IMR-90 (cell line): Measurements from ENCODE around the gene MCM3AP. TPM values are rescaled to one million over a fixed set of nuclear protein-coding genes. Genes with fewer than 3 reads are reported as not detected.

Experiments
- ATAC-seq: fragments of 200-7000 bp; cut with Tn5 transposase; 2 replicates; pipeline ENCODE4 v1.9.1; 2020; ENCODE audit warnings: low read depth, mild to moderate bottlenecking, moderate library complexity
- BruUV-seq: library from RNA; stranded (reverse); fragments of 400-500 nt; replicated peaks from 2 replicates; lab custom pipeline; 2021; lab: Mats Ljungman, UMichigan
- CTCF ChIA-PET: fragments of 300-600 bp; formaldehyde crosslinking; extraction: SDS; loops from one replicate; lab custom pipeline; 2021; ENCODE audit warnings: antibody characterized with exemption; lab: Yijun Ruan, JAX
- POLR2A ChIA-PET: fragments of 300-600 bp; sonication (Branson Sonifier 250); formaldehyde crosslinking; loops from one replicate; lab custom pipeline; 2022; ENCODE audit warnings: antibody characterized with exemption; ENCODE audit not compliant: unreplicated experiment; lab: Charles Lee
- DNase-seq: peaks from one replicate; pipeline ENCODE4 v3.0.0; 2013
- H2AFZ ChIP-seq: replicated peaks from 2 replicates; pipeline ENCODE3; 2013; ENCODE audit warnings: low read length, mild to moderate bottlenecking; ENCODE audit not compliant: poor library complexity
- H2AK5ac ChIP-seq: 2 replicates; pipeline ENCODE4 v1.6.1; 2013; ENCODE audit warnings: low read depth, low read length, inconsistent platforms
- H2AK9ac ChIP-seq: replicated peaks from 2 replicates; pipeline ENCODE3; 2013; ENCODE audit warnings: mild to moderate bottlenecking, low read depth, low read length, moderate library complexity; ENCODE audit not compliant: poor library complexity
- H2BK120ac ChIP-seq: 2 replicates; pipeline ENCODE4 v1.6.1; 2013; ENCODE audit warnings: low read depth, low read length, inconsistent platforms
- H2BK15ac ChIP-seq: 3 replicates; pipeline ENCODE4 v1.6.1; 2013; ENCODE audit warnings: low read depth, low read length, inconsistent platforms
- H2BK20ac ChIP-seq: 2 replicates; pipeline ENCODE4 v1.6.1; 2013; ENCODE audit warnings: low read depth, mild to moderate bottlenecking, inconsistent platforms, low read length, moderate library complexity
- H2BK5ac ChIP-seq: 2 replicates; pipeline ENCODE4 v1.6.1; 2013; ENCODE audit warnings: mild to moderate bottlenecking, low read depth, low read length, inconsistent platforms; ENCODE audit not compliant: poor library complexity, severe bottlenecking
- H3K14ac ChIP-seq: replicated peaks from 2 replicates; pipeline ENCODE4 v1.6.1; 2013; ENCODE audit warnings: low read depth, low read length, inconsistent platforms
- H3K18ac ChIP-seq: 2 replicates; pipeline ENCODE4 v1.6.1; 2013; ENCODE audit warnings: low read depth, low read length, control low read depth
- H3K23ac ChIP-seq: 2 replicates; pipeline ENCODE4 v1.6.1; 2013; ENCODE audit warnings: low read depth, low read length, inconsistent platforms
- H3K27ac ChIP-seq: 2 replicates; pipeline ENCODE4 v1.5.1; 2013; ENCODE audit warnings: mild to moderate bottlenecking, control low read depth, low read length; ENCODE audit not compliant: insufficient read depth
- H3K27me3 ChIP-seq: 2 replicates; pipeline ENCODE4 v1.6.1; 2013; ENCODE audit warnings: low read length; ENCODE audit not compliant: control insufficient read depth, insufficient read depth
- H3K36me3 ChIP-seq: 2 replicates; pipeline ENCODE4 v1.6.1; 2013; ENCODE audit warnings: low read length, mixed read lengths; ENCODE audit not compliant: control insufficient read depth, insufficient read depth
- H3K4ac ChIP-seq: 2 replicates; pipeline ENCODE4 v1.6.1; 2013; ENCODE audit warnings: low read depth, low read length, inconsistent platforms
- H3K4me1 ChIP-seq: 2 replicates; pipeline ENCODE4 v1.6.1; 2013; ENCODE audit warnings: low read length, mixed read lengths; ENCODE audit not compliant: control insufficient read depth, insufficient read depth
- H3K4me2 ChIP-seq: 2 replicates; pipeline ENCODE4 v1.6.1; 2013; ENCODE audit warnings: low read depth, mild to moderate bottlenecking, control low read depth, low read length, moderate library complexity
- H3K4me3 ChIP-seq: 2 replicates; pipeline ENCODE4 v1.5.1; 2013; ENCODE audit warnings: low read depth, mild to moderate bottlenecking, control low read depth, low read length, moderate library complexity; ENCODE audit not compliant: insufficient read depth
- H3K56ac ChIP-seq: 2 replicates; pipeline ENCODE4 v1.6.1; 2013; ENCODE audit warnings: low read length, inconsistent platforms; ENCODE audit not compliant: insufficient read depth; ENCODE audit errors: extremely low read depth
- H3K79me1 ChIP-seq, 2 experiments: 2 replicates each; pipeline ENCODE4 v1.6.1; 2013; ENCODE audit warnings: low read length in 2 of 2, inconsistent platforms in 1 of 2, low read depth in 1 of 2
- H3K9ac ChIP-seq: 2 replicates; pipeline ENCODE4 v1.6.1; 2013; ENCODE audit warnings: low read depth, low read length, control low read depth
- H3K9me1 ChIP-seq: 2 replicates; pipeline ENCODE4 v1.6.1; 2013; ENCODE audit warnings: low read length, inconsistent platforms; ENCODE audit not compliant: insufficient read depth
- H3K9me3 ChIP-seq: 2 replicates; pipeline ENCODE4 v1.6.1; 2013; ENCODE audit warnings: low read length; ENCODE audit not compliant: control insufficient read depth, insufficient read depth
- H4K20me1 ChIP-seq: 2 replicates; pipeline ENCODE4 v1.6.1; 2013; ENCODE audit warnings: low read length, inconsistent platforms; ENCODE audit not compliant: insufficient read depth
- H4K5ac ChIP-seq: 2 replicates; pipeline ENCODE4 v1.6.1; 2013; ENCODE audit warnings: mild to moderate bottlenecking, low read depth, low read length, control low read depth
- H4K8ac ChIP-seq, 2 experiments: 2 replicates each; pipeline ENCODE4 v1.6.1; 2013; ENCODE audit warnings: low read depth in 2 of 2, low read length in 2 of 2, control low read depth in 1 of 2, inconsistent platforms in 1 of 2
- H4K91ac ChIP-seq: 2 replicates; pipeline ENCODE4 v1.6.1; 2013; ENCODE audit warnings: low read depth, low read length, inconsistent platforms; ENCODE audit not compliant: insufficient read depth
- BHLHE40 ChIP-seq: fragments of 150-350 bp; IDR thresholded peaks from 2 replicates; pipeline ENCODE4 v1.6.1; 2016; ENCODE audit warnings: mild to moderate bottlenecking, low read depth, low read length
- CEBPB ChIP-seq: IDR thresholded peaks from 2 replicates; pipeline ENCODE4 v1.6.1; 2012; ENCODE audit warnings: low read depth, low read length, improper control_type of control experiment
- CTCF ChIP-seq: conservative IDR thresholded peaks from 2 replicates; pipeline ENCODE4 v1.5.1; 2012; ENCODE audit warnings: mild to moderate bottlenecking, low read depth, low read length, improper control_type of control experiment
- MAZ ChIP-seq: IDR thresholded peaks from 2 replicates; pipeline ENCODE4 v1.6.1; 2012; ENCODE audit warnings: low read depth, mild to moderate bottlenecking, low read length, improper control_type of control experiment, moderate library complexity, borderline replicate concordance
- MXI1 ChIP-seq: IDR thresholded peaks from 2 replicates; pipeline ENCODE4 v1.6.1; 2012; ENCODE audit warnings: low read depth, mild to moderate bottlenecking, low read length, moderate library complexity, borderline replicate concordance
- POLR2A ChIP-seq: IDR thresholded peaks from 2 replicates; pipeline ENCODE4 v1.6.1; 2012; ENCODE audit warnings: mild to moderate bottlenecking, low read depth, low read length
- RAD21 ChIP-seq: IDR thresholded peaks from 2 replicates; pipeline ENCODE4 v1.6.1; 2012; ENCODE audit warnings: low read length, improper control_type of control experiment
- RCOR1 ChIP-seq: IDR thresholded peaks from 2 replicates; pipeline ENCODE4 v1.6.1; 2012; ENCODE audit warnings: mild to moderate bottlenecking, low read length, improper control_type of control experiment; ENCODE audit not compliant: insufficient replicate concordance
- USF2 ChIP-seq: fragments of 150-350 bp; IDR thresholded peaks from 2 replicates; pipeline ENCODE4 v1.6.1; 2017; ENCODE audit warnings: mild to moderate bottlenecking, antibody characterized with exemption, low read length, low read depth
- WGBS, 2 experiments: methylation state at CpG; one replicate each; pipeline versions ENCODE4 v1.1.5 to v1.1.7; 2013; ENCODE audit warnings: missing lambda C conversion rate in 2 of 2; ENCODE audit not compliant: insufficient read length in 1 of 2; ENCODE audit errors: extremely low coverage in 2 of 2; 5-methylcytosine and 5-hydroxymethylcytosine counted together
- dilution Hi-C: fragments of 300-500 bp; cut with HindIII; formaldehyde crosslinking; loops from one replicate; pipeline ENCODE4 v1.14.3; 2018; ENCODE audit warnings: low sequenced_read_pairs; ENCODE audit not compliant: unreplicated experiment
- in situ Hi-C: fragments of 300-500 bp; cut with MboI; formaldehyde crosslinking; loops from 3 replicates; pipeline ENCODE4 v1.14.3; 2019; ENCODE audit warnings: low sequenced_read_pairs, inconsistent platforms, mixed read lengths
- intact Hi-C: fragments of 100-400 bp; cut with micrococcal nuclease; formaldehyde crosslinking; loops from 2 replicates; pipeline ENCODE4 v1.10.0; 2022
- polyA plus RNA-seq, 3 experiments: library from polyadenylated mRNA; depleted of rRNA; stranded (reverse); fragments of >200 nt; gene quantifications; 2 replicates each; pipeline ENCODE4 v1.2.3, GENCODE V29; 2012; ENCODE audit warnings: low replicate concordance in 1 of 3
- total RNA-seq: library from RNA; depleted of rRNA; stranded (reverse); fragments of >200 nt; gene quantifications from 2 replicates; pipeline ENCODE4 v1.2.3, GENCODE V29; 2012

Gene MCM3AP
- total and polyA plus RNA-seq, 2 of the 4 experiments (the other 2 are of a cell fraction) = 46.5 to 63.1 TPM

GRCh38 chr21:46228345-46229051 is 56.9 kb downstream of the MCM3AP start, which contains the start of gene LSS:
TSS of gene LSS (minus strand) at chr21:46228774. CDS start at chr21:46228745, 29 bp downstream.
- Histone ChIP-seq H2AK9ac (peak within 1 kb of the TSS; percentile 93), H3K56ac (no peak within 1 kb of the TSS; the same call in 1 of the 2 replicates), H3K4me1 (peaks cover 13% of the 10 kb centered on the region), H3K4me2 (peak within 1 kb of the TSS; percentile 97), H4K20me1 (peaks cover 19% of the 10 kb centered on the region; the same call in 1 of the 2 replicates), H2BK20ac (no peak within 1 kb of the TSS), H3K79me1 (peaks cover 9 to 50% of the 10 kb centered on the region in 2 experiments; a peak in 3 of 4 replicates), H4K5ac (peak within 1 kb of the TSS; percentile 51; the same call in 1 of the 2 replicates), H4K91ac (peak within 1 kb of the TSS; percentile 31; the same call in 1 of the 2 replicates), H3K9me1 (peaks cover 13% of the 10 kb centered on the region), H3K27me3 (no peaks in the 10 kb centered on the region), H3K9me3 (no peaks in the 10 kb centered on the region), H2AFZ (peak within 1 kb of the TSS; percentile 95), H2AK5ac (peak within 1 kb of the TSS; percentile 70; the same call in 1 of the 2 replicates), H2BK15ac (no peak within 1 kb of the TSS), H2BK120ac (0 out of 2 replicates have a peak within 1 kb of the TSS, but pooled peaks have one; percentile 8), H3K14ac (peak within 1 kb of the TSS; percentile 71), H3K9ac (peak within 1 kb of the TSS; percentile 87), H4K8ac (peak within 1 kb of the TSS; percentile 79 to 81; a peak in 2 of 4 replicates), H3K23ac (peak within 1 kb of the TSS; percentile 67), H3K4me3 (peak within 1 kb of the TSS; percentile 98), H3K36me3 (peaks cover 11% of the 10 kb centered on the region), H3K4ac (peak within 1 kb of the TSS; percentile 89), H2BK5ac (peak within 1 kb of the TSS; percentile 51), H3K18ac (peak within 1 kb of the TSS; percentile 61), H3K27ac (peak within 1 kb of the TSS; percentile 80)
- 0% methylated on average over 25 of the region's 77 CpGs; no CpG with 5 or more reads in 1 of the 2 experiments for WGBS, 2 experiments
- ATAC-seq (peak; percentile 96), DNase-seq (peak; percentile 97)
- POLR2A ChIA-PET = no interaction called here
- BruUV-seq = no TSS peak
- CTCF ChIA-PET = interaction anchor here (0.5 to 1.1 kb wide), 2 partner anchors 25 to 582 kb away, joined by 3 to 4 read pairs; no protein-coding TSS in a partner anchor
- in situ Hi-C loops = no loop called here
- dilution Hi-C loops = no loop called here
- intact Hi-C loops = loop anchor here (1.0 kb wide), 1 partner anchor 85 kb away; no protein-coding TSS in a partner anchor
- peak; percentile 69 for TF ChIP-seq USF2
- no peak for TF ChIP-seq CEBPB
- peak; percentile 68 for TF ChIP-seq POLR2A
- no peak for TF ChIP-seq CTCF
- TF ChIP-seq BHLHE40 = peak; percentile 95
- TF ChIP-seq RCOR1 = no peak
- TF ChIP-seq MXI1 = peak; percentile 45
- peak; percentile 92; the same call in 1 of the 2 replicates for TF ChIP-seq MAZ
- TF ChIP-seq RAD21 = no peak
